Endodermal cell (in vitro differentiated cells): ENCODE measurements around the gene CHD5. TPM values are rescaled to one million over a fixed set of nuclear protein-coding genes. Genes with fewer than 3 reads are reported as not detected.

ENCODE experiments used
- DNase-seq: peaks from one replicate; pipeline ENCODE4 v3.0.0-alpha.2; 2017
- H3K27ac ChIP-seq: 2 replicates; pipeline ENCODE4 v1.5.1; 2013; ENCODE audit warnings: mild to moderate bottlenecking, low read depth, low read length, moderate library complexity
- H3K27me3 ChIP-seq: 2 replicates; pipeline ENCODE4 v1.6.1; 2013; ENCODE audit warnings: mild to moderate bottlenecking, low read length, moderate library complexity; ENCODE audit not compliant: insufficient read depth, control insufficient read depth, poor library complexity, severe bottlenecking
- H3K36me3 ChIP-seq: 2 replicates; pipeline ENCODE4 v1.7.0; 2013; ENCODE audit warnings: mild to moderate bottlenecking, low read length, moderate library complexity; ENCODE audit not compliant: control insufficient read depth, insufficient read depth
- H3K4me1 ChIP-seq: one replicate; pipeline ENCODE4 v1.7.0; 2013; ENCODE audit warnings: low read length; ENCODE audit not compliant: control insufficient read depth, insufficient read depth
- H3K4me3 ChIP-seq: 2 replicates; pipeline ENCODE4 v1.5.1; 2013; ENCODE audit warnings: mild to moderate bottlenecking, low read length, moderate library complexity
- H3K9ac ChIP-seq: 2 replicates; pipeline ENCODE4 v1.6.1; 2013; ENCODE audit warnings: mild to moderate bottlenecking, low read length, moderate library complexity; ENCODE audit not compliant: poor library complexity, severe bottlenecking; ENCODE audit errors: extremely low read depth
- H3K9me3 ChIP-seq: 2 replicates; pipeline ENCODE4 v1.6.1; 2013; ENCODE audit warnings: mild to moderate bottlenecking, low read length, moderate library complexity; ENCODE audit not compliant: control insufficient read depth
- H3K27ac Mint-ChIP-seq: 2 replicates; pipeline ENCODE4 v1.8.0; 2020; ENCODE audit warnings: mixed read lengths
- H3K27me3 Mint-ChIP-seq: 2 replicates; pipeline ENCODE4 v1.8.0; 2021; ENCODE audit warnings: mild to moderate bottlenecking, mixed read lengths; ENCODE audit not compliant: insufficient read depth
- H3K36me3 Mint-ChIP-seq: 2 replicates; pipeline ENCODE4 v1.8.0; 2020; ENCODE audit warnings: low read depth, mixed read lengths
- H3K4me1 Mint-ChIP-seq: 2 replicates; pipeline ENCODE4 v1.8.0; 2020; ENCODE audit warnings: mixed read lengths
- H3K4me3 Mint-ChIP-seq: 2 replicates; pipeline ENCODE4 v1.8.0; 2020; ENCODE audit warnings: mild to moderate bottlenecking, moderate library complexity, mixed read lengths
- H3K9me3 Mint-ChIP-seq: 2 replicates; pipeline ENCODE4 v1.8.0; 2020; ENCODE audit warnings: mild to moderate bottlenecking, mixed read lengths
- CTCF ChIP-seq: fragments of 200-600 bp; sonication (generic); conservative IDR thresholded peaks from 2 replicates; pipeline ENCODE4 v1.5.0; 2021; ENCODE audit warnings: antibody characterized with exemption, mild to moderate bottlenecking
- WGBS, 2 experiments: methylation state at CpG; one replicate each; pipeline versions ENCODE4 v1.1.5 to v1.1.7; 2013; ENCODE audit warnings: missing lambda C conversion rate in 2 of 2, mixed read lengths in 1 of 2; ENCODE audit not compliant: insufficient coverage in 1 of 2, insufficient read length in 1 of 2; 5-methylcytosine and 5-hydroxymethylcytosine counted together
- total RNA-seq, 2 donors: library from RNA; stranded (reverse); fragmentation: NEBNext Ultra II Directional in 1 of 2; extraction: Animal tissue kit (Norgen Biotek cat#: 25700) in 1 of 2; gene quantifications; 2 replicates in 1 of 2; 3 replicates in 1 of 2; pipeline ENCODE4 v1.2.1, GENCODE V29; 2021

CHD5 gene
- total RNA-seq, 2 donors from 2014 or later, result 0.40 to 0.69 TPM

DNA sequence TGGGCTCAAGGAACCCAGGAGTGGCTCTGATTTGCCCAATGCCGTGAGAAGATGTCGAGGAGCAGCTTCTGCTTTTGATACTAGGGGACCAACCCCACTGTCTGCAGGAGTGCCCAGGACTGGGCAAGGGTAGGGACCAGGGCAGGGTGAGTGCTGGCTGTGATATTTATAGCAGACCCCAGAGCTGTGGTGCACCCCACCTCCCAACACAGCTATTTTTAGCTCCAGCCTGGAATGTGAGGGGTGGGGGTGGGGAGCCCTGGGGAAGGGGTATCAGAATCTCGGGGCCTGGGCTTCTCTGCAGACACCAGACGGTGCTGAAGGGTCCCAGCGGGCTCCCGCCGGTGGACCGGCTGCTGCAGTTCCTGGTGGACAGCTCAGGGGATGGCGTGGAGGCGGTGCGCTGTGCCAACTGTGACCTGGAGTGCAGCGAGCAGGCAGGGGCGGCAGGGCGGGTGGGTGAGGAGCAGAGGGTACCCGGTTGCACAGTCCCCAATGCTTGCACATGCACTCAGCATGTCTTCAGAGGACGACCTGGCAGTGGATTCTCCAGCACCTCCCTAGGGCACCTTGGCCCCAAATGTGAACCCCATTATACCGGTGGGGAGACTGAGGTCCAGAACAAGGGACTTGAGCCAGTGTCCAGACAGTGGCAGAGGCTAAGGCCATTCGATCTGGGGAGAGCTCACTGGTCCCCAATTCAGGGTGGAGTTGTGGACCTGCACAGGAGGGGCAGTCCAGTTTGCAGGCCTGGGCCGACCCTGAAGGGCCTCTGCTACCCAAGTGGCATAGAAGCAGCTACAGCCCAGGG, 27.2 kb upstream of the CHD5 start:
- H3K9me3 ChIP-seq, result no peaks in the 10 kb centered on the region
- WGBS, 2 experiments, result 90 to 98% methylated on average over 13 to 19 of the region's 19 CpGs
- no peaks in the 10 kb centered on the region for H3K36me3 Mint-ChIP-seq
- H3K4me3 Mint-ChIP-seq, result no peak overlapping the region
- H3K27me3 Mint-ChIP-seq, result peaks cover 40% of the 10 kb centered on the region
- H3K27ac Mint-ChIP-seq, result no peak overlapping the region
- no peak overlapping the region for H3K9ac ChIP-seq
- no peaks in the 10 kb centered on the region for H3K9me3 Mint-ChIP-seq
- peaks cover 2% of the 10 kb centered on the region for H3K4me1 Mint-ChIP-seq
- H3K27me3 ChIP-seq, result peaks cover 40% of the 10 kb centered on the region
- no peaks in the 10 kb centered on the region for H3K36me3 ChIP-seq
- no peak overlapping the region for H3K27ac ChIP-seq
- DNase-seq, result no peak
- TF ChIP-seq CTCF, result no peak
- H3K4me3 ChIP-seq, result no peak overlapping the region
- H3K4me1 ChIP-seq, result no peaks in the 10 kb centered on the region

DNA sequence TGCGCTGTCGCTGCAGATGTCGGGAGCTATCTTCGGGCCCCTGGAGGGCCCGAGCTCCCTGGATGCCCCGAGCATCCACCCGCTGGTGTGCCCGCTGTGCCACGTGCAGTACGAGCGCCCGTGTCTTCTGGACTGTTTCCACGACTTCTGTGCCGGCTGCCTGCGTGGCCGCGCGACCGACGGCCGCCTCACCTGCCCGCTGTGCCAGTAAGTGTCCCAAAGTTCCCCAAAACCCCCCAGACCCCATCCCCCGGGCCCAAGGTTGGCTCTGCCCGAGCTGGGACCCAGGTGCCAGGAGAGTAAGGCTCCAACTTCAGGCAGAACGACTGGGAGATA, 26.4 kb upstream of the CHD5 start:
- H3K9ac ChIP-seq, result no peak overlapping the region
- H3K27me3 ChIP-seq, result peaks cover 40% of the 10 kb centered on the region
- H3K9me3 ChIP-seq, result no peaks in the 10 kb centered on the region
- Mint-ChIP-seq H3K4me3 (peak overlapping the region; percentile 51), H3K36me3 (no peaks in the 10 kb centered on the region), H3K4me1 (peaks cover 2% of the 10 kb centered on the region), H3K27ac (no peak overlapping the region), H3K27me3 (peaks cover 42% of the 10 kb centered on the region), H3K9me3 (no peaks in the 10 kb centered on the region)
- no peaks in the 10 kb centered on the region for H3K4me1 ChIP-seq
- no peaks in the 10 kb centered on the region for H3K36me3 ChIP-seq
- WGBS, 2 experiments, result 69 to 88% methylated on average over 11 to 25 of the region's 25 CpGs
- no peak for DNase-seq
- H3K27ac ChIP-seq, result no peak overlapping the region
- TF ChIP-seq CTCF, result no peak
- H3K4me3 ChIP-seq, result peak overlapping the region; percentile 56

GRCh38 chr1:6205849-6206519, 25.9 kb upstream of the CHD5 start, which contains the start of gene RNF207:
TSS of gene RNF207 (plus strand) at chr1:6206119. CDS start at chr1:6206536, 417 bp downstream.
- DNase-seq, result peak; percentile 92
- no peaks in the 10 kb centered on the region for H3K36me3 ChIP-seq
- peak within 1 kb of the TSS; percentile 11 for H3K9ac ChIP-seq
- Mint-ChIP-seq H3K9me3 (no peaks in the 10 kb centered on the region), H3K27me3 (peaks cover 42% of the 10 kb centered on the region), H3K4me3 (peak within 1 kb of the TSS; percentile 51), H3K36me3 (no peaks in the 10 kb centered on the region), H3K27ac (no peak within 1 kb of the TSS), H3K4me1 (peaks cover 2% of the 10 kb centered on the region)
- peak within 1 kb of the TSS; percentile 64 for H3K4me3 ChIP-seq
- H3K9me3 ChIP-seq, result no peaks in the 10 kb centered on the region
- H3K27me3 ChIP-seq, result peaks cover 40% of the 10 kb centered on the region
- no peaks in the 10 kb centered on the region for H3K4me1 ChIP-seq
- TF ChIP-seq CTCF, result no peak
- no peak within 1 kb of the TSS for H3K27ac ChIP-seq
- WGBS, 2 experiments, result 4 to 16% methylated on average over 20 to 66 of the region's 66 CpGs
